Stimulated activated naive CD4-positive, alpha-beta T cell treated with Interleukin-2 at 50 U/mL for 16 hours (primary cell): ENCODE measurements around the gene CD28.
A peak's percentile ranks its signal among the peaks of the same experiment; 100 is the strongest.
"Not testable (repeated sequence)": the region's sequence is repeated elsewhere in the genome, so short reads cannot be mapped to it uniquely, and the experiment has no call there.

Experiments used
- DNase-seq: peaks from one replicate; lab custom pipeline; 2025; lab: John Stamatoyannopoulos, UW

CD28 gene

GRCh38 chr2:203687165-203687564 lies 19.3 kb upstream of the CD28 start:
- no peak for DNase-seq

GRCh38 chr2:203688798-203689197 lies 17.6 kb upstream of the CD28 start:
- no peak for DNase-seq

- DNase-seq: no peak
Measured at GRCh38 chr2:203689426-203690116, 16.9 kb upstream of the CD28 start.

- DNase-seq: no peak
Measured at GRCh38 chr2:203690117-203690431, 16.4 kb upstream of the CD28 start.

- DNase-seq: no peak
Measured at GRCh38 chr2:203690441-203691047, 15.9 kb upstream of the CD28 start.

- DNase-seq: no peak
Measured at GRCh38 chr2:203691149-203691548, 15.3 kb upstream of the CD28 start.

- no peak for DNase-seq
Measured at GRCh38 chr2:203692031-203692710, 14.3 kb upstream of the CD28 start.

GRCh38 chr2:203693242-203693879 lies 13.1 kb upstream of the CD28 start:
- DNase-seq: no peak

GRCh38 chr2:203694191-203694590 lies 12.2 kb upstream of the CD28 start:
- no peak for DNase-seq

- DNase-seq: no peak
Measured at GRCh38 chr2:203697190-203697589, 9.2 kb upstream of the CD28 start.

GRCh38 chr2:203697763-203698162 lies 8.7 kb upstream of the CD28 start:
- not testable (repeated sequence) for DNase-seq

GRCh38 chr2:203698410-203698809 lies 8.0 kb upstream of the CD28 start:
- DNase-seq: not testable (repeated sequence)

GRCh38 chr2:203704430-203704829 lies 2.0 kb upstream of the CD28 start:
- DNase-seq: no peak

GRCh38 chr2:203705178-203705577 lies 1.3 kb upstream of the CD28 start:
- DNase-seq: peak; percentile 53

- DNase-seq: no peak
Measured at GRCh38 chr2:203707530-203707929, 1.1 kb downstream of the CD28 start.

GRCh38 chr2:203708846-203709396 lies 2.5 kb downstream of the CD28 start:
- peak; percentile 29 for DNase-seq

- DNase-seq: no peak
Measured at GRCh38 chr2:203709416-203710040, 3.1 kb downstream of the CD28 start.

- no peak for DNase-seq
Measured at GRCh38 chr2:203710226-203710625, 3.8 kb downstream of the CD28 start.

- DNase-seq: no peak
Measured at GRCh38 chr2:203710952-203711351, 4.5 kb downstream of the CD28 start.

GRCh38 chr2:203711399-203711798 lies 5.0 kb downstream of the CD28 start:
- DNase-seq: no peak

- no peak for DNase-seq
Measured at GRCh38 chr2:203713381-203713780, 6.9 kb downstream of the CD28 start.

GRCh38 chr2:203714112-203714511 lies 7.7 kb downstream of the CD28 start:
- no peak for DNase-seq
